HT1080 (cell line): Measurements from ENCODE around the gene CDKN3. TPM values are rescaled to one million over a fixed set of nuclear protein-coding genes. Genes with fewer than 3 reads are reported as not detected.
"Not testable (repeated sequence)": the region's sequence is repeated elsewhere in the genome, so short reads cannot be mapped to it uniquely, and the experiment has no call there.

Experiments
- DNase-seq: peaks from one replicate; pipeline ENCODE4 v3.0.0-alpha.2; 2015; ENCODE audit warnings: low read depth
- total RNA-seq: library from RNA; depleted of rRNA; stranded (reverse); fragments of >200 nt; shearing (Covaris generic); gene quantifications from 2 replicates; pipeline ENCODE4 v1.2.3, GENCODE V29; 2014

CDKN3 gene
- total RNA-seq, 1 experiment from 2014 or later = 146 TPM

- DNase-seq = no peak
Observed at GRCh38 chr14:54370323-54371198, 26.2 kb upstream of the CDKN3 start.

DNA sequence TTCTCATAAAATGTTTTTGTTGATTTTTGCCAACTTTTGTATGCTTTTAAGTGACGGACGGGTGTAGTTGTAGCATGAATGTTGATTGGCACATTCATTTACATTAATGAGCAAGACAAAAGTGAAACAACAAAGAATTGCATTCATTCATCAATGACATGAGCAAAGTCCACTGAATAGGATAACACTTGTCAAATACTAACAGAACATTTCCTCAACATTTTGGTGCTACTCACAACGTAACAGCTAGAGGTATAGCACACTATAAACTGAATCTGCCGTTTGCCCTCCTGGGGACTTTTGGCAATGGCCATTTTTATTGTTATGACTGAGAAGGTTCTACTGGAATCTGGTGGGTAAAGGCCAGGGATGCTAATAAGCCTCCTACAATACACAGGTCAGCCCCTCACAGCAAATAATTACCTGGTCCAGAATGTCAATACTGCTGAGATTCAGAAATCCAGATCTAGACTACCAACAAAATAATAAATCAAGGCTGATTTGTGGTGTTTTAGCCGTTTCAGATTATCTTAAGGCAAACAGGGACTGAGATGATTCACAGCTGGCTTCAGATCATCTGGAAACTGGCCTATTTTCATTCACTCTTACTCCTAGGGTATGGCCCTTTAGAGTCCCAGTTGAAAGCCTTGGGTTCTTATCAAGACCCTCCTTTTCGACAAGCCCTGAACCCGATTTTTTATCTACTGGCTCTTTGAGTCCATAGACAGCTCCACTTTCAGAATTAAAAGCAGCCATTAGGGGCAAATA lies 22.5 kb upstream of the CDKN3 start:
- no peak for DNase-seq

- no peak for DNase-seq
Observed at GRCh38 chr14:54377501-54377900, 19.3 kb upstream of the CDKN3 start.

- DNase-seq = not testable (repeated sequence)
Observed at GRCh38 chr14:54378893-54379292, 17.9 kb upstream of the CDKN3 start.

DNA sequence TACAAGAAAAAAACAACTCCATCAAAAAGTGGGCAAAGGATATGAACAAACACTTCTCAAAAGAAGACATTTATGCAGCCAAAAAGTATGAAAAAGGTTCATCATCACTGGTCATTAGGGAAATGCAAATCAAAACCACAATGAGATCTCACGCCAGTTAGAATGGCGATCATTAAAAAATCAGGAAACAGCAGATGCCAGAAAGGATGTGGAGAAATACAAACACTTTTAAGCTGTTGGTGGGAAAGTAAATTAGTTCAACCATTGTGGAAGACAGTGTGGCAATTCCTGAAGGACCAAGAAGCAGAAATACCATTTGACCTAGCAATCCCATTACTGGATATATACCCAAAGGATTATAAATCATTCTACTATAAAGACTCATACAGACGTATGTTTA lies 16.2 kb upstream of the CDKN3 start:
- not testable (repeated sequence) for DNase-seq

DNA sequence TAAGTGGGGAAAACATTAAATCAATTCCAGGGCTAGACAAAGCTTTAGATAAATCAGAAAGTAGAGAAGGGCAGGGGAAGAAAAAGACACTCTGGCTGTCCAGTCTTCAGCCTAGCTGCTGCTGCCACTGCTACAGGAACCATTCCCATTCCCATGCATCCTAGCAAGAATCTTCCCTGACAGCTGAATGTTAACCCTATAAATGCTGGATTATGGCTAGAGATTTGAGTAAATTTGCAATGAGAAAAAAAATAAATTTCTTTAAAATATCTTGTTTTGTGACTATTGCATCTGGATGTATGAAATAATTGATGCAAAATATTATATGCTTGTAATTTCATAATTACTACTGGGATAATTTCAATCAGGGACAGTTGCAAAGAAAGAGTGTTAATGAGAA lies 15.0 kb upstream of the CDKN3 start:
- no peak for DNase-seq

DNA sequence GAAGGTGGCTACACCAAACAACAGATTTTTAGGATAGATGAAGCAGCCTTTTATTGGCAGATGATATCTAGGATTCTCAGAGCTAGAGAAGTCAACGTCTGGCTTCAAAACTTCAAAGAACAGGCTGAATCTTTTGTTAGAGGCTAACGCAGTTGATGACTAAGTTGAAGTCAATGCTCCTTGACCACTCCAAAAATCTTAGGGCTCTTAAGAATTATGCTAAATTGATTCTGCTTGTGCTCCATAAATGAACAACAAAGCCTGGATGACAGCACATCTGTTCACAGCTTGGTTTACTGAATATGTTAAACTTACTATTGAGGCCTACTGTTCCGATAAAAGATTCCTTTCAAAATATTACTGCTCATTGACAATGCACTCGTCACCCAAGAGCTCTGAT lies 13.0 kb upstream of the CDKN3 start:
- DNase-seq = no peak

DNA sequence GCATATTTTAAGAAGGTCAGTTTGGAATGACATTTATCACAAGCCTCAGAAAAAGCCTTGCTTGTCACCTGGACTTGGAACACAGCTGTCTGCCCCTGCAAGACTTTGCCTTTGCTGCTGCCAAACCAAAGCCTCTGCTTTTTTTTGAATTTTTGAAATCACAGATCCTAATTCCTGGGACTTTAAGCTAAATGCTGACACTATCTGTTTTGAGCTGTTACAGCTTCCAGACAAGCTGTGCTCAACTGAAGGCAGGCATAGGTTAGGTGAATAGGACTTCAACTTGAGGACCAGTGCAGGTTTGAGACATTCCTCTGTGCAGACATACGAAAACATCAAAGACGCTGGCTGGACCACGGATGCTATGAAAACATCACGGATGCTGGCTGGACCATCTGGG lies 11.3 kb upstream of the CDKN3 start:
- DNase-seq = no peak

- no peak for DNase-seq
Observed at GRCh38 chr14:54387328-54387727, 9.5 kb upstream of the CDKN3 start.

GRCh38 chr14:54392131-54392859 lies 4.5 kb upstream of the CDKN3 start:
- DNase-seq = no peak

DNA sequence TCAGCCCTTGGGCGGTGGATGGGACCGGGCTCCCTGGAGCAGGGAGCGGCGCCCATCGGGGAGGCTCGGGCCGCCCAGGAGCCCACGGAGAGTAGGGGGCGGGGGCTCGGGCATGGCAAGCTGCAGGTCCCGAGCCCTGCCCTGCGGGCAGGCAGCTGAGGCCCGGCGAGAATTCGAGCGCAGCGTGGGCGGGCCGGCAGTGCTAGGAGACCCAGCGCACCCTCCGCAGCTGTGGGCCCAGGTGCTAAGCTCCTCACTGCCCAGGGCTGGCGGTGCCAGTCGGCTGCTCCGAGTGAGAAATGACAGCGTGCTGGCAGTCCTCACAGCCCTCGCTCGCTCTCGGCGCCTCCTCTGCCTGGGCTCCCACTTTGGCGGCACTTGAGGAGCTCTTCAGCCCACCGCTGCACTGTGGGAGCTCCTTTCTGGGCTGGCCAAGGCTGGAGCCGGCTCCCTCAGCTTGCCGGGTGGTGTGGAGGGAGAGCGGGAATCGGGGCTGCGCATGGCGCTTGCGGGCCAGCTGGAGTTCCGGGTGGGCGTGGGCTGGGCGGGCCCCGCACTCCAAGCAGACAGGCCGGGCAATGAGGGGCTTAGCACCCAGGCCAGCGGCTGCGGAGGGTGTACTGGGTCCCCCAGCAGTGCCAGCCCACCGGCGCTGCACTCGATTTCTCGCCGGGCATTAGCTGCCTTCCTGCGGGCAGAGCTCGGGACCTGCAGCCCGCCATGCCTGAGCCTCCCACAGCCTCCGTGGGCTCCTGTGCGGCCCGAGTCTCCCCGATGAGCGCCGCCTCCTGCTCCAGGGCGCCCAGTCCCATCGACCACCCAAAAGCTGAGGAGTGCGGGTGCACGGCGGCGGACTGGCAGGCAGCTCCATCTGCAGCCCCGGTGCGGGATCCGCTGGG lies 3.6 kb upstream of the CDKN3 start:
- not testable (repeated sequence) for DNase-seq

- DNase-seq = no peak
Observed at GRCh38 chr14:54394596-54394995, 2.2 kb upstream of the CDKN3 start.

DNA sequence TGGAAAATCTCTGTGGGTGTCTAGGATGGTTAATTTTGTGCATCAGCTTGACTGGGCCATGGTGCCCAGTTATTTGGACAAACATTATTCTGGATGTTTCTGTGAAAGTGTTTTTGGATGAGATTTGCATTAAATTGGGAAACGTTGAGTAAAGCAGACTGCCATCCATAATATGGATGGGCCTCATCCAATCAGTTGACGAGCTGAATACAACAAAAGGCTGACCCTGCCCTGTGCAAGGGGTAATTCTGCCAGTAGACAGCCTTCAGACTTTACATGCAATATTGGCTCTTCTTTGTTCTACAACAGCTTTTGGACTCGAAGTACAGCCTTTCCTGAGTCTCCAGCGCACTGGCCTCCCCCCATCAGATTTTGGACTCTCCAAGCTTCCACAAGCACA lies 1.5 kb upstream of the CDKN3 start:
- no peak for DNase-seq

DNA sequence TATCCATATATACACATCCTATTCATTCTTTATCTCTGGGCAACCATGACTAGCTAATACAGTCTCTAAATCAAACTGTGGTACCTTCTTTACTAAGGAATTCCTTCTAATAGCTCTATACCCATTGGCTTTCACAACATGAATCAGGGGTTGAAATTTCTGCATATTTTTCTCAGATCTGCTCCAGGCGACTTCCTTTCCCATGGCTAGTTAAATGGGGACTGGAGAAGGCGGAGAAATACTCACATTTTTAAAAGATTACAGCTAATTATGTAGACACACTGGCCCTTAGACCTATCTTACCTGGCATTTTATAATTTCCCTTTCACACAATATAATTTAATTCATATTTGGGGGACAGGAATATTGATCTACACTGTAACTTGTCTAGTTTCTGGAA lies 1.1 kb upstream of the CDKN3 start:
- DNase-seq = no peak

- no peak for DNase-seq
Observed at GRCh38 chr14:54396183-54396492, 669 bp upstream of the CDKN3 start.

- no peak for DNase-seq
Observed at GRCh38 chr14:54399560-54399959, 2.8 kb downstream of the CDKN3 start.

- DNase-seq = not testable (repeated sequence)
Observed at GRCh38 chr14:54403401-54404005, 6.7 kb downstream of the CDKN3 start.

GRCh38 chr14:54410215-54410614 lies 13.4 kb downstream of the CDKN3 start:
- DNase-seq = no peak

- DNase-seq = no peak
Observed at GRCh38 chr14:54411371-54411770, 14.6 kb downstream of the CDKN3 start.

- peak; percentile 18 for DNase-seq
Observed at GRCh38 chr14:54420478-54421142, 23.8 kb downstream of the CDKN3 start.
